ENCODE data around the gene STUB1. TPM values are rescaled to one million over a fixed set of nuclear protein-coding genes. Genes with fewer than 3 reads are reported as not detected.

Gene STUB1
- total RNA-seq, 1 donor from 2014 or later = 124 TPM

- Histone ChIP-seq H3K4me3 (peak within 1 kb of the TSS; percentile 58 to 65), H3K27me3 (no peaks in the 10 kb centered on the region), H3K4me1 (peaks cover 18% of the 10 kb centered on the region), H3K9me3 (no peaks in the 10 kb centered on the region), H3K36me3 (no peaks in the 10 kb centered on the region), H3K27ac (no peak within 1 kb of the TSS)
- TF ChIP-seq POLR2A (IDR thresholded peaks at IDR 0.05) (no peak), POLR2AphosphoS5 (IDR thresholded peaks at IDR 0.05; ENCODE audit: insufficient read depth in 1 of 2, low read depth in 1 of 2) (no peak), CTCF (IDR thresholded peaks at IDR 0.05) (no peak)
- no peak for DNase-seq (ENCODE audit: extremely low spot score in 2 of 2)
- intact Hi-C loops (cut with DNase I) = loop anchor here (10.0 kb wide), 1 partner anchor 340 kb away; no protein-coding TSS in a partner anchor
Observed at GRCh38 chr16:714558-715476, 34.6 kb downstream of the STUB1 start, which contains the start of gene METRN. METRN (plus strand) TSS chr16:715118; CDS start chr16:715290, 172 bp downstream.

DNA sequence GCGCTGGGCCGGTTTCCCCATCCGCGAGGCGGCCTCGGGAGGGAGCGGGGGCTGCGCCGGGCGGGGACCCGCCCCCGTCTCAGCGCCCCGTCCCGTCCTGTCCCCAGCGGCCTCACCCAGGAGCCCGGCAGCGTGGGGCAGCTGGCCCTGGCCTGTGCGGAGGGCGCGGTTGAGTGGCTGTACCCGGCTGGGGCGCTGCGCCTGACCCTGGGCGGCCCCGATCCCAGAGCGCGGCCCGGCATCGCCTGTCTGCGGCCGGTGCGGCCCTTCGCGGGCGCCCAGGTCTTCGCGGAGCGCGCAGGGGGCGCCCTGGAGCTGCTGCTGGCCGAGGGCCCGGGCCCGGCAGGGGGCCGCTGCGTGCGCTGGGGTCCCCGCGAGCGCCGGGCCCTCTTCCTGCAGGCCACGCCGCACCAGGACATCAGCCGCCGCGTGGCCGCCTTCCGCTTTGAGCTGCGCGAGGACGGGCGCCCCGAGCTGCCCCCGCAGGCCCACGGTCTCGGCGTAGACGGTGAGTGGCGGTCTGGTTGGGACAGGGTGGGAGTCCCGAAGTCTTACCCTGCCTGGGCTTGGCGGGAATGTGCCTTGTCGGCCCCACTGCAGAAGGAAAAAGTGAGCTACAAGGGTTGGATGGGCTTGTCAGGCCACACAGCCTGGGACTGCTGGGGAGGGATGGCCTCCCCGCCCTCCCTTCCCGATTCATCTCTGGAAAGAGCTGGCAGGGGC lies 35.4 kb downstream of the STUB1 start:
- H3K36me3 ChIP-seq = no peaks in the 10 kb centered on the region
- no peaks in the 10 kb centered on the region for H3K9me3 ChIP-seq
- H3K27ac ChIP-seq = no peak overlapping the region
- peaks cover 26% of the 10 kb centered on the region for H3K4me1 ChIP-seq
- no peak for DNase-seq (ENCODE audit: extremely low spot score in 2 of 2)
- no peaks in the 10 kb centered on the region for H3K27me3 ChIP-seq
- intact Hi-C loops (cut with DNase I) = loop anchor here (10.0 kb wide), 1 partner anchor 339 kb away; no protein-coding TSS in a partner anchor
- peak overlapping the region; percentile 58 to 65 for H3K4me3 ChIP-seq
- TF ChIP-seq POLR2A (IDR thresholded peaks at IDR 0.05) = no peak
- no peak for TF ChIP-seq POLR2AphosphoS5 (IDR thresholded peaks at IDR 0.05; ENCODE audit: insufficient read depth in 1 of 2, low read depth in 1 of 2)
- TF ChIP-seq CTCF (IDR thresholded peaks at IDR 0.05) = no peak

DNA sequence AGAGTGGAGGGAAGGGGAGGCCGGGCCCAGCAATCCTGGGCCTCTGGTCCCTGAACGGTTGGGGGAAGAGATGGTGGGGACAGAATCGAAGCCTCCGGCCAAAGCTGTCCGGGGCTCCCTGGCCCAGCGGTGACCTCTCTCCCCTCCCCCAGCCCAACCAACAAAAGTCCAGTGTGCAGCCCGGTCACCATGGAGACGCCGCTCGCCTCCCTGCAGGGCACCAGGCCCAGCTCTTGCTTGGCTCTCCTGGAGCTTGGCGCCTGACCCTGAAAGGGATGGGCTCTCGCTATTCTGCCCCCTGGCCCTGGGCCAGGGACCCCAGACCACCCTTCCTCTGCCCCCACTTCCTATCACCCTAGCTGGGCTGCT lies 36.0 kb downstream of the STUB1 start:
- Histone ChIP-seq H3K4me3 (peak overlapping the region; percentile 58 to 65), H3K4me1 (peaks cover 27% of the 10 kb centered on the region), H3K36me3 (no peaks in the 10 kb centered on the region), H3K27me3 (no peaks in the 10 kb centered on the region), H3K27ac (no peak overlapping the region), H3K9me3 (no peaks in the 10 kb centered on the region)
- intact Hi-C loops (cut with DNase I) = loop anchor here (10.0 kb wide), 1 partner anchor 339 kb away; no protein-coding TSS in a partner anchor
- TF ChIP-seq POLR2AphosphoS5 (IDR thresholded peaks at IDR 0.05; ENCODE audit: insufficient read depth in 1 of 2, low read depth in 1 of 2) (no peak), POLR2A (IDR thresholded peaks at IDR 0.05) (no peak), CTCF (IDR thresholded peaks at IDR 0.05) (no peak)
- no peak for DNase-seq (ENCODE audit: extremely low spot score in 2 of 2)

DNA sequence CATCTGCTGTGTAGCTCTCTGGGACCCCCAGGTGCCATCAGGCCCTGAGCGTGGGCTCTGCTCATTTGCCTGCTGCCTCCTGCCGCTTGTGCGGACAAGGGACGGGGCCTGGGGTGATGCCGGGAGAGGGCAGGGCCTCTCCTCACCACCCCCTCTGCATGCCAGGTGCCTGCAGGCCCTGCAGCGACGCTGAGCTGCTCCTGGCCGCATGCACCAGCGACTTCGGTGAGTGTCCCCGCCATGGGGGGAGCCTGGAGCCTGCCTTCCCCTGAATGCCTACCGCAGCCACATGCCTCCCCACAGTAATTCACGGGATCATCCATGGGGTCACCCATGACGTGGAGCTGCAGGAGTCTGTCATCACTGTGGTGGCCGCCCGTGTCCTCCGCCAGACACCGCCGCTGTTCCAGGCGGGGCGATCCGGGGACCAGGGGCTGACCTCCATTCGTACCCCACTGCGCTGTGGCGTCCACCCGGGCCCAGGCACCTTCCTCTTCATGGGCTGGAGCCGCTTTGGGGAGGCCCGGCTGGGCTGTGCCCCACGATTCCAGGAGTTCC lies 36.6 kb downstream of the STUB1 start:
- H3K27ac ChIP-seq = no peak overlapping the region
- no peaks in the 10 kb centered on the region for H3K9me3 ChIP-seq
- H3K36me3 ChIP-seq = no peaks in the 10 kb centered on the region
- DNase-seq (ENCODE audit: extremely low spot score in 2 of 2) = no peak
- no peak overlapping the region for H3K4me3 ChIP-seq
- intact Hi-C loops (cut with DNase I) = loop anchor here (10.0 kb wide), 1 partner anchor 338 kb away; no protein-coding TSS in a partner anchor
- peaks cover 32% of the 10 kb centered on the region for H3K4me1 ChIP-seq
- H3K27me3 ChIP-seq = no peaks in the 10 kb centered on the region
- TF ChIP-seq POLR2AphosphoS5 (IDR thresholded peaks at IDR 0.05; ENCODE audit: insufficient read depth in 1 of 2, low read depth in 1 of 2) (no peak), CTCF (IDR thresholded peaks at IDR 0.05) (no peak), POLR2A (IDR thresholded peaks at IDR 0.05) (no peak)

All from vagina (tissue), 2 donors.